ENCODE data around the gene LEKR1. TPM values are rescaled to one million over a fixed set of nuclear protein-coding genes. Genes with fewer than 3 reads are reported as not detected.

LEKR1 gene
- total and polyA plus RNA-seq, 2 donors (not counting 3 experiments of a cell fraction or from before 2014, with no cell fraction given) = 0.07 to 0.64 TPM

- ChIA-PET POLR2A (no interaction called here), CTCF (interaction anchor here (1.4 to 8.5 kb wide), 6 partner anchors 20 to 416 kb away, joined by 3 to 83 read pairs (median 12); partner anchors contain the start of gene TIPARP)
- intact Hi-C loops (cut with micrococcal nuclease) = no loop called here
These were observed 265.1 kb downstream of the LEKR1 start for GRCh38 chr3:157091083-157091833.

More at GRCh38 chr3:157091083-157091833, 265.1 kb downstream of the LEKR1 start:
- H4K20me1 ChIP-seq (replicated peaks; ENCODE audit: control insufficient read depth, extremely low read depth, insufficient read depth, low read length) = no peaks in the 10 kb centered on the region
- no peaks in the 10 kb centered on the region for H3K9me1 ChIP-seq (replicated peaks; ENCODE audit: control insufficient read depth, extremely low read depth, insufficient read depth, low read length)
- H3K27me3 ChIP-seq (ENCODE audit: control insufficient read depth in 2 of 2, insufficient read depth in 2 of 2, low read length in 2 of 2) = peaks cover 0 to under 1% of the 10 kb centered on the region in 2 experiments
- H3K4me3 ChIP-seq (replicated peaks in 1 of 3; ENCODE audit: insufficient read depth in 1 of 3, low read depth in 1 of 3, low read length in 3 of 3) = no peak overlapping the region
- H3K79me2 ChIP-seq (ENCODE audit: control insufficient read depth, insufficient read depth, low read length) = no peaks in the 10 kb centered on the region
- H3K4me2 ChIP-seq (ENCODE audit: insufficient read depth, low read length) = no peak overlapping the region
- peaks cover 26% of the 10 kb centered on the region for H3K4me1 ChIP-seq (ENCODE audit: control insufficient read depth, extremely low read depth, insufficient read depth, low read length)
- H2AFZ ChIP-seq (ENCODE audit: low read depth, low read length) = no peak overlapping the region
- no peak for TF ChIP-seq GATA2 (IDR thresholded peaks at IDR 0.05; ENCODE audit: insufficient read depth, insufficient read length, low read depth, low read length)
- TF ChIP-seq MYC (IDR thresholded peaks at IDR 0.05; ENCODE audit: low read depth, low read length) = no peak
- no peak for TF ChIP-seq FOS (IDR thresholded peaks at IDR 0.05; ENCODE audit: borderline replicate concordance, insufficient read depth, low read length)
- no peak for TF ChIP-seq POLR2AphosphoS5 (IDR thresholded peaks at IDR 0.05; ENCODE audit: insufficient read depth, low read depth, low read length)
- TF ChIP-seq CTCF (IDR thresholded peaks at IDR 0.05; ENCODE audit: extremely low read depth in 1 of 2, insufficient read depth in 1 of 2, low read depth in 1 of 2, low read length in 2 of 2) = no peak
- TF ChIP-seq POLR2A (IDR thresholded peaks at IDR 0.05; ENCODE audit: low read depth, low read length) = no peak
- TF ChIP-seq MAX (IDR thresholded peaks at IDR 0.05; ENCODE audit: insufficient read depth, insufficient read length) = no peak
- no peak for TF ChIP-seq EZH2 (IDR thresholded peaks at IDR 0.05; ENCODE audit: borderline replicate concordance, low read depth, low read length, severe bottlenecking)
- no peak for TF ChIP-seq JUN (IDR thresholded peaks at IDR 0.05; ENCODE audit: borderline replicate concordance, insufficient read depth, insufficient read length, low read depth)
- H3K9me3 ChIP-seq (replicated peaks; ENCODE audit: control insufficient read depth, insufficient read depth, low read length) = no peaks in the 10 kb centered on the region
- no peak overlapping the region for H3K9ac ChIP-seq (replicated peaks; ENCODE audit: extremely low read depth, insufficient read depth, low read length)
- dilution Hi-C loops (cut with MboI; ENCODE audit: extremely low pct_ligation_motif_present, low sequenced_read_pairs) = no loop called here
- DNase-seq (ENCODE audit: low read depth, low spot score) (peak; percentile 20), FAIRE-seq (no peak)
- no peaks in the 10 kb centered on the region for H3K36me3 ChIP-seq (ENCODE audit: control insufficient read depth in 2 of 2, extremely low read depth in 1 of 2, insufficient read depth in 2 of 2, low read length in 2 of 2)
- H3K27ac ChIP-seq (ENCODE audit: insufficient read depth, low read depth, low read length) = no peak overlapping the region
- no TSS peak for BruUV-seq (replicated peaks)

Data from endothelial cell of umbilical vein (primary cell).